ENCODE data around the gene GGTLC2.
"Not testable (repeated sequence)": the region's sequence is repeated elsewhere in the genome, so short reads cannot be mapped to it uniquely, and the experiment has no call there.

The GGTLC2 gene

DNA sequence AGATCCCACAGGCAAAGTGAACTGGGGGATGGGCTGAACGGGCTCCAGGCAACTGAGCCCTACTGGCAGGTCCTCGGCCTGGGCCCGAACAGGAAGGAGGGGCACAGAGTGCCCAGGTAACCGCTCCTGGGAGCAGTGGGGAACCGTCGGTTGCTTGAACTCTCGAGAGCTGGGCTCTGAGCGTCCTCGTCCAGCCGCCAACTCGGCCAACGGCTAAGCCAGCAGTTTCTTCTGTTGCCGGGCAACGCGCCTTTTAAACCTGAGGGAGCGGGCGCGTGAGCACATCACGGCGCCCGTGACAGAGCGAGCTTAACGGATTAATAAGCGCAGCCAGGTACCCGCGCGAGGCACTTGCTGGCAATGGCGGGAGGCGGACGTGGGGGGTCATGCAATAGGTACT is at the start of gene GGTLC2:
GGTLC2 (plus strand) TSS at position 301 of the 400 bp plus-strand sequence. CDS start 1,732 bp downstream, outside the sequence.
- H3K9ac ChIP-seq (ENCODE audit: low read depth, low read length); ATAC-seq (ENCODE audit: insufficient read depth, low read depth); H3K79me2 ChIP-seq (ENCODE audit: insufficient read depth, low read length); H3K27ac ChIP-seq (ENCODE audit: low read length); H3K27me3 ChIP-seq (ENCODE audit: insufficient read depth, low read length, poor library complexity); H3K4me3 ChIP-seq (ENCODE audit: low read depth in 1 of 2, low read length in 2 of 2); DNase-seq; H4K20me1 ChIP-seq (ENCODE audit: insufficient read depth, low read length); H3K4me1 ChIP-seq (ENCODE audit: insufficient read depth, low read length); H2AFZ ChIP-seq (ENCODE audit: low read depth, low read length); H3K9me3 ChIP-seq (ENCODE audit: insufficient read depth, low read length, severe bottlenecking); H3K4me2 ChIP-seq (ENCODE audit: insufficient read depth, low read length); H3K36me3 ChIP-seq (ENCODE audit: insufficient read depth, low read length): not testable (repeated sequence)

DNA sequence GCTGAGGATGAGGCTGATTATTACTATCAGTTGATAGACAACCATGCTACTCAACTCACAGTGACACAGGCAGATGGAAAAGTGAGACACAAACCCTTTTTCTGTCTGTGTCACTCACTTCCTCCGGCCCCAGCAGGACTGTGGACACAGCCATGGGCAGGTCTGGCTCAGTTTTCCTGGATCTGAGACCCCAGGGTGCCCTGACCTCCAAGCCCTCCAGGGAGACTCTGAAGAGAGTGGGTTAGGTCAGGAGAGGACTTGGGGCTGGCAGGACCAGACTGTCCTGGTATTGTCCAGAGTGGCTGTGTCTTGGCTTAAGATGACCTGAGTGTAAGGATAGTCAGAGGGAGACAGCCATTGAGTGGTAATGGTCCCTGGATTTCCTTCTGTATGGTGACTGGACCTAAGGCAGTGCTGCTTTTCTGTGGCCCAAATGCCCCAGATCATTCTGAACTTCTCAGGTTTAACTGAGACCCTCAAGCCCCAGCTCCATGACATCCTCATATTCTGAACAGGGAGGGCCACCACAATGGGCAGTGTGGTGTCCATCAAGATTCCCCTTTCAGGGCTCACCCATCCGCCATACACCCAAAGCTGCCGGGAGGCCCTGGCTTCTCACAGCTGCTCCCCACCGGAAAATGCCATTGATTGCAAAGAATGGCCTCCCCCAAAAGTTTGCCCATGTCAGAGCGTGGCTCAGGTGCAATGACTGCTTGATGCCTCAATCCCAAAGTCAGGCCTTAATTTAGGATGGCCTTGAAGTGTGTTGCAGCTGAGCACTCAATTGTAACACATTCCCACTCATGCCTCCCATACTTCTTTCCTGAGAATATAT is 49.2 kb upstream of the GGTLC2 start:
- H3K4me1 ChIP-seq (ENCODE audit: insufficient read depth, low read length), result peaks cover 13% of the 10 kb centered on the region
- no peak overlapping the region for H3K27ac ChIP-seq (ENCODE audit: low read length)
- H3K79me2 ChIP-seq (ENCODE audit: insufficient read depth, low read length), result no peaks in the 10 kb centered on the region
- H2AFZ ChIP-seq (ENCODE audit: low read depth, low read length), result no peak overlapping the region
- H3K4me3 ChIP-seq (ENCODE audit: low read depth in 1 of 2, low read length in 2 of 2), result no peak overlapping the region
- no peak overlapping the region for H3K4me2 ChIP-seq (ENCODE audit: insufficient read depth, low read length)
- no peaks in the 10 kb centered on the region for H4K20me1 ChIP-seq (ENCODE audit: insufficient read depth, low read length)
- no peaks in the 10 kb centered on the region for H3K9me3 ChIP-seq (ENCODE audit: insufficient read depth, low read length, severe bottlenecking)
- no peak overlapping the region for H3K9ac ChIP-seq (ENCODE audit: low read depth, low read length)
- no peaks in the 10 kb centered on the region for H3K36me3 ChIP-seq (ENCODE audit: insufficient read depth, low read length)
- TF ChIP-seq CTCF (IDR thresholded peaks at IDR 0.05; ENCODE audit: borderline replicate concordance, extremely low read depth, low read length, poor library complexity, severe bottlenecking), result no peak
- TF ChIP-seq EZH2 (IDR thresholded peaks at IDR 0.05; ENCODE audit: borderline replicate concordance, low read depth, low read length, severe bottlenecking), result no peak
- ATAC-seq (ENCODE audit: insufficient read depth, low read depth) (no peak), DNase-seq (no peak)
- H3K27me3 ChIP-seq (ENCODE audit: insufficient read depth, low read length, poor library complexity), result no peaks in the 10 kb centered on the region

DNA sequence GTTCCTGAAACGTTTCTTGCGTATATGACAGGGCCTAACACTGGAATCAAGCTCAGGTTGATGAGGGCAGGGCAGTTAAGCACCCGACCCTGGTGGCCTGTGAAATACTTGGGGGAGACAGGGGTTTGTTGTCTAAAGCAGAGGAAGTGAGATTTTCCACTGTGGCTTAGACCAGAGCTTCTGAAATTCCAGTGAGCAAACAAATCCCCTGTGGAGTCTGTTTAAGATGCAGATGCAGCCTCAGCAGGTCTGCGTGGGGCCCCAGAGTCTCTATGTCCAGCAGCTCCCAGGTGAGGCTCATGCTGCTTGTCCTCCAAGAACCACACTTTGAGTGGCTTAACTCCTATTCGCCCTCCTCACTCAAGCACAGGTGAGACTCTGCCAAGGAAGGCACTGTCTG is 46.3 kb upstream of the GGTLC2 start:
- Histone ChIP-seq H4K20me1 (ENCODE audit: insufficient read depth, low read length) (no peaks in the 10 kb centered on the region), H3K4me3 (ENCODE audit: low read depth in 1 of 2, low read length in 2 of 2) (no peak overlapping the region), H2AFZ (ENCODE audit: low read depth, low read length) (no peak overlapping the region), H3K4me2 (ENCODE audit: insufficient read depth, low read length) (no peak overlapping the region), H3K27ac (ENCODE audit: low read length) (no peak overlapping the region), H3K4me1 (ENCODE audit: insufficient read depth, low read length) (peaks cover 13% of the 10 kb centered on the region), H3K9me3 (ENCODE audit: insufficient read depth, low read length, severe bottlenecking) (no peaks in the 10 kb centered on the region), H3K9ac (ENCODE audit: low read depth, low read length) (no peak overlapping the region), H3K79me2 (ENCODE audit: insufficient read depth, low read length) (no peaks in the 10 kb centered on the region), H3K36me3 (ENCODE audit: insufficient read depth, low read length) (no peaks in the 10 kb centered on the region), H3K27me3 (ENCODE audit: insufficient read depth, low read length, poor library complexity) (no peaks in the 10 kb centered on the region)
- TF ChIP-seq CTCF (IDR thresholded peaks at IDR 0.05; ENCODE audit: borderline replicate concordance, extremely low read depth, low read length, poor library complexity, severe bottlenecking), result no peak
- no peak for TF ChIP-seq EZH2 (IDR thresholded peaks at IDR 0.05; ENCODE audit: borderline replicate concordance, low read depth, low read length, severe bottlenecking)
- DNase-seq (no peak), ATAC-seq (ENCODE audit: insufficient read depth, low read depth) (no peak)

DNA sequence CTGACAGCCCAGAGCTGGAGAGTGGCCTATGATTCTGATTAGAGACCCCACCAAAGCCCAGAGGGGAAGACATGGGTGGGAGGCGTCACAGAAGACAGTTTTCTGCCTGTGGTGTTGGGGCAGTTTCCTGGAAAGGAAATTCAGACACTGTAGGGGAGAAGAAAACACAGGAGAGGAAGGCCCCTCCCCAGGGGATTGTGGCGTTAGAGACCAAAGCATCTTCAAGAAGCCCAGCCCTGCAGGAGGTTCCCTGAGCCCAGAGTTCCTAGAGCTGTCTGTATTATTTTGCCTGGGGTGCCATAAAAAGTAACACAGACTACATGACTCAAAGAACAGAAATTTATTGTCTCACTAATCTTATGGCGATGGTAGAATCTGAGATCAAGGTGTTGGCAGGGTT is 45.2 kb upstream of the GGTLC2 start:
- peak; percentile 71 for DNase-seq
- Histone ChIP-seq H3K79me2 (ENCODE audit: insufficient read depth, low read length) (no peaks in the 10 kb centered on the region), H3K27ac (ENCODE audit: low read length) (no peak overlapping the region), H3K4me2 (ENCODE audit: insufficient read depth, low read length) (no peak overlapping the region), H3K4me3 (ENCODE audit: low read depth in 1 of 2, low read length in 2 of 2) (no peak overlapping the region), H4K20me1 (ENCODE audit: insufficient read depth, low read length) (no peaks in the 10 kb centered on the region), H3K36me3 (ENCODE audit: insufficient read depth, low read length) (no peaks in the 10 kb centered on the region), H3K9ac (ENCODE audit: low read depth, low read length) (no peak overlapping the region), H3K4me1 (ENCODE audit: insufficient read depth, low read length) (peaks cover 13% of the 10 kb centered on the region), H3K9me3 (ENCODE audit: insufficient read depth, low read length, severe bottlenecking) (no peaks in the 10 kb centered on the region), H3K27me3 (ENCODE audit: insufficient read depth, low read length, poor library complexity) (no peaks in the 10 kb centered on the region), H2AFZ (ENCODE audit: low read depth, low read length) (no peak overlapping the region)
- TF ChIP-seq CTCF (IDR thresholded peaks at IDR 0.05; ENCODE audit: borderline replicate concordance, extremely low read depth, low read length, poor library complexity, severe bottlenecking) (no peak), EZH2 (IDR thresholded peaks at IDR 0.05; ENCODE audit: borderline replicate concordance, low read depth, low read length, severe bottlenecking) (no peak)
- ATAC-seq (ENCODE audit: insufficient read depth, low read depth), result peak; percentile 91

All from DND-41 (cell line).